ENCODE measurements around the gene C2orf72. TPM values are rescaled to one million over a fixed set of nuclear protein-coding genes. Genes with fewer than 3 reads are reported as not detected.

C2orf72 gene
- total and polyA plus RNA-seq, 2 of the 13 experiments (the other 11 are each of a cell fraction or from before 2014, with no cell fraction given), result 147 to 203 TPM

DNA sequence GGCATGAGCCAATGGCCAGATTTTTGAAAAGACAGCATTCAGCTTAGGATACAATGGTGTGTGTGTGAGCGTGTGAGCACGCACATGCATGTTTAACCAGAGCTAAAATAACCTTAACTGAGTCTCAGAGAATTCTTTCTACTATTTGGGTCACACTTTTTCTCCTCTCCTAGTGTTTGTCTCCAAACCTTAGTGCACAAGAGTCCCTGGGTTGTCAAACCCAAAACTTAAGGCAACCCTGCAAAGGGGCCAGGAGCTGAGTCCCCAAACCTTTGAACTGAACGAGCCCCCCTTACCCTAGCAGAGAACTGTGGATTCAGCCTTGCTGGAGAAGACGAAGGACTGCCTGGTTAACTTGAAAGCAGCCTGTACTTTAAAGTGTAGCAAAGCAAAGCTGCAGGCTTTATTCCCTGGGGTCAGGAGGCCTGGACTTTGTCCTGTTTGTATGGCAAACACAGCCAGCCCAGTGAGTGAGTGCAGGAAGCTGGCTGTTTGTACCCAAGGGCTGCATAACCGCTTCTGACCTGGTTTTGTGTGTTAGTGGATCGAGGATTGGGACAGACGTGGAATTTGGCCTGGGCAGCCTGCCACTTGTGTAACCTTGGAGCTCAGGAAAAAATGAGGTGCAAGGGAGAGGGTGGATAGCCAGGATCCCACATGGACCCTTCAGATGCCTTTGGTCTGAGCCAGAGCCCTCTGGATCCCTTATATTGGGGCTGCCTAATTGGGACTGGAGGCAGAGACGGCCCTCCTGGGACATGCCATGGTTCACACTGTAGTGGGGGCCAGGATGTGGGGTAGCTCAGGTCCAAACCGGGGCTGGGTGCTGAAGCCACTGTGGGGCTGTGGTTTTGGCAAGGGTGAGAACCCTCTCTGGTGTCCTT is 12.9 kb downstream of the C2orf72 start (continued):
- TF ChIP-seq, protein P1, sequence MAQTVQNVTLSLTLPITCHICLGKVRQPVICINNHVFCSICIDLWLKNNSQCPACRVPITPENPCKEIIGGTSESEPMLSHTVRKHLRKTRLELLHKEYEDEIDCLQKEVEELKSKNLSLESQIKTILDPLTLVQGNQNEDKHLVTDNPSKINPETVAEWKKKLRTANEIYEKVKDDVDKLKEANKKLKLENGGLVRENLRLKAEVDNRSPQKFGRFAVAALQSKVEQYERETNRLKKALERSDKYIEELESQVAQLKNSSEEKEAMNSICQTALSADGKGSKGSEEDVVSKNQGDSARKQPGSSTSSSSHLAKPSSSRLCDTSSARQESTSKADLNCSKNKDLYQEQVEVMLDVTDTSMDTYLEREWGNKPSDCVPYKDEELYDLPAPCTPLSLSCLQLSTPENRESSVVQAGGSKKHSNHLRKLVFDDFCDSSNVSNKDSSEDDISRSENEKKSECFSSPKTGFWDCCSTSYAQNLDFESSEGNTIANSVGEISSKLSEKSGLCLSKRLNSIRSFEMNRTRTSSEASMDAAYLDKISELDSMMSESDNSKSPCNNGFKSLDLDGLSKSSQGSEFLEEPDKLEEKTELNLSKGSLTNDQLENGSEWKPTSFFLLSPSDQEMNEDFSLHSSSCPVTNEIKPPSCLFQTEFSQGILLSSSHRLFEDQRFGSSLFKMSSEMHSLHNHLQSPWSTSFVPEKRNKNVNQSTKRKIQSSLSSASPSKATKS (CRISPR knock-in tag; IDR thresholded peaks at IDR 0.05), result peak; percentile 98
- peak; percentile 94 for TF ChIP-seq RFXAP (CRISPR knock-in tag; IDR thresholded peaks at IDR 0.05; ENCODE audit: borderline replicate concordance)
- TF ChIP-seq ZC3H13 (CRISPR knock-in tag; IDR thresholded peaks at IDR 0.05), result peak; percentile 98
- peak; percentile 98 for TF ChIP-seq ZNF292 (CRISPR knock-in tag; IDR thresholded peaks at IDR 0.05; ENCODE audit: borderline replicate concordance, low read depth)
- TF ChIP-seq, protein P2, sequence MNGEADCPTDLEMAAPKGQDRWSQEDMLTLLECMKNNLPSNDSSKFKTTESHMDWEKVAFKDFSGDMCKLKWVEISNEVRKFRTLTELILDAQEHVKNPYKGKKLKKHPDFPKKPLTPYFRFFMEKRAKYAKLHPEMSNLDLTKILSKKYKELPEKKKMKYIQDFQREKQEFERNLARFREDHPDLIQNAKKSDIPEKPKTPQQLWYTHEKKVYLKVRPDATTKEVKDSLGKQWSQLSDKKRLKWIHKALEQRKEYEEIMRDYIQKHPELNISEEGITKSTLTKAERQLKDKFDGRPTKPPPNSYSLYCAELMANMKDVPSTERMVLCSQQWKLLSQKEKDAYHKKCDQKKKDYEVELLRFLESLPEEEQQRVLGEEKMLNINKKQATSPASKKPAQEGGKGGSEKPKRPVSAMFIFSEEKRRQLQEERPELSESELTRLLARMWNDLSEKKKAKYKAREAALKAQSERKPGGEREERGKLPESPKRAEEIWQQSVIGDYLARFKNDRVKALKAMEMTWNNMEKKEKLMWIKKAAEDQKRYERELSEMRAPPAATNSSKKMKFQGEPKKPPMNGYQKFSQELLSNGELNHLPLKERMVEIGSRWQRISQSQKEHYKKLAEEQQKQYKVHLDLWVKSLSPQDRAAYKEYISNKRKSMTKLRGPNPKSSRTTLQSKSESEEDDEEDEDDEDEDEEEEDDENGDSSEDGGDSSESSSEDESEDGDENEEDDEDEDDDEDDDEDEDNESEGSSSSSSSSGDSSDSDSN (CRISPR knock-in tag; IDR thresholded peaks at IDR 0.05), result peak; percentile 91
- TF ChIP-seq FOXA1 (IDR thresholded peaks at IDR 0.05), result peak; percentile 76
- peak; percentile 98 for TF ChIP-seq FOXA1 (CRISPR knock-in tag; IDR thresholded peaks at IDR 0.05)
- no peak for TF ChIP-seq U2AF2 (IDR thresholded peaks at IDR 0.05; ENCODE audit: low read depth, low read length)
- peak; percentile 92; the same call in 1 of the 2 replicates for TF ChIP-seq ZNF543 (CRISPR knock-in tag; IDR thresholded peaks at IDR 0.05)
- TF ChIP-seq, protein P3, sequence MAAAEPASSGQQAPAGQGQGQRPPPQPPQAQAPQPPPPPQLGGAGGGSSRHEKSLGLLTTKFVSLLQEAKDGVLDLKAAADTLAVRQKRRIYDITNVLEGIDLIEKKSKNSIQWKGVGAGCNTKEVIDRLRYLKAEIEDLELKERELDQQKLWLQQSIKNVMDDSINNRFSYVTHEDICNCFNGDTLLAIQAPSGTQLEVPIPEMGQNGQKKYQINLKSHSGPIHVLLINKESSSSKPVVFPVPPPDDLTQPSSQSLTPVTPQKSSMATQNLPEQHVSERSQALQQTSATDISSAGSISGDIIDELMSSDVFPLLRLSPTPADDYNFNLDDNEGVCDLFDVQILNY (CRISPR knock-in tag; conservative IDR thresholded peaks at IDR 0.05), result no peak; the same call in 1 of the 2 replicates
- peak; percentile 100 for TF ChIP-seq HDAC2 (CRISPR knock-in tag; IDR thresholded peaks at IDR 0.05)
- TF ChIP-seq KAT7 (CRISPR knock-in tag; IDR thresholded peaks at IDR 0.05; ENCODE audit: borderline replicate concordance), result no peak; the same call in 1 of the 2 replicates
- TF ChIP-seq, protein P4, sequence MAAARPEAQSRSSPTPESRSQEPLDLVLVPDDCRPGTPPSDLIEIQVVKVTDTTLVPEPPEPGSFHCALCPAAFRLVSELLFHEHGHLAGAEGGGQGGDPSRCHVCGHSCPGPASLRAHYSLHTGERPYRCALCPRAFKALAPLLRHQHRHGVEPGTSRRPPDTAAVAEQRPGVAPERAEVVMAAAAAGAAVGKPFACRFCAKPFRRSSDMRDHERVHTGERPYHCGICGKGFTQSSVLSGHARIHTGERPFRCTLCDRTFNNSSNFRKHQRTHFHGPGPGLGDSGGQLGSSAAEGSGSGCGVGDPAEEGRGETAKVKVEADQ (CRISPR knock-in tag; IDR thresholded peaks at IDR 0.05; ENCODE audit: borderline replicate concordance), result no peak
- peak; percentile 98 for TF ChIP-seq HMG20A (CRISPR knock-in tag; IDR thresholded peaks at IDR 0.05; ENCODE audit: borderline replicate concordance)
- no peak for TF ChIP-seq PLRG1 (conservative IDR thresholded peaks at IDR 0.05)
- peak; percentile 93 for TF ChIP-seq JDP2 (CRISPR knock-in tag; IDR thresholded peaks at IDR 0.05; ENCODE audit: borderline replicate concordance)
- TF ChIP-seq MAFG (CRISPR knock-in tag; IDR thresholded peaks at IDR 0.05), result no peak
- peak; percentile 93; the same call in 1 of the 2 replicates for TF ChIP-seq STAT5B (CRISPR knock-in tag; IDR thresholded peaks at IDR 0.05)
- TF ChIP-seq YEATS2 (CRISPR knock-in tag; IDR thresholded peaks at IDR 0.05; ENCODE audit: borderline replicate concordance), result peak; percentile 74; the same call in 1 of the 2 replicates
- peak; percentile 75; the same call in 1 of the 2 replicates for TF ChIP-seq SMC3 (IDR thresholded peaks at IDR 0.05; ENCODE audit: low read length)
- TF ChIP-seq ZNF343 (CRISPR knock-in tag; IDR thresholded peaks at IDR 0.05), result no peak; the same call in 1 of the 2 replicates
- no peak for TF ChIP-seq NBN (conservative IDR thresholded peaks at IDR 0.05)
- peak; percentile 88; the same call in 2 of the 3 replicates for TF ChIP-seq MXI1 (IDR thresholded peaks at IDR 0.05; ENCODE audit: borderline replicate concordance, low read depth, low read length)

All from HepG2 (cell line).